22Rv1 (cell line): ENCODE measurements around the gene HS3ST6.

Experiments
- CTCF ChIP-seq: fragments of 450-650 bp; IDR thresholded peaks from 2 replicates; pipeline ENCODE4 v1.5.1; 2017; ENCODE audit warnings: mild to moderate bottlenecking
- ZFX ChIP-seq: fragments of 450-650 bp; IDR thresholded peaks from 2 replicates; pipeline ENCODE4 v1.6.1; 2017; ENCODE audit warnings: antibody characterized with exemption, borderline replicate concordance

- TF ChIP-seq CTCF (no peak), ZFX (no peak)
Observed at GRCh38 chr16:1924095-1924494, 5.9 kb upstream of the HS3ST6 start.
